ENCODE data around the gene VWC2.

Gene VWC2

DNA sequence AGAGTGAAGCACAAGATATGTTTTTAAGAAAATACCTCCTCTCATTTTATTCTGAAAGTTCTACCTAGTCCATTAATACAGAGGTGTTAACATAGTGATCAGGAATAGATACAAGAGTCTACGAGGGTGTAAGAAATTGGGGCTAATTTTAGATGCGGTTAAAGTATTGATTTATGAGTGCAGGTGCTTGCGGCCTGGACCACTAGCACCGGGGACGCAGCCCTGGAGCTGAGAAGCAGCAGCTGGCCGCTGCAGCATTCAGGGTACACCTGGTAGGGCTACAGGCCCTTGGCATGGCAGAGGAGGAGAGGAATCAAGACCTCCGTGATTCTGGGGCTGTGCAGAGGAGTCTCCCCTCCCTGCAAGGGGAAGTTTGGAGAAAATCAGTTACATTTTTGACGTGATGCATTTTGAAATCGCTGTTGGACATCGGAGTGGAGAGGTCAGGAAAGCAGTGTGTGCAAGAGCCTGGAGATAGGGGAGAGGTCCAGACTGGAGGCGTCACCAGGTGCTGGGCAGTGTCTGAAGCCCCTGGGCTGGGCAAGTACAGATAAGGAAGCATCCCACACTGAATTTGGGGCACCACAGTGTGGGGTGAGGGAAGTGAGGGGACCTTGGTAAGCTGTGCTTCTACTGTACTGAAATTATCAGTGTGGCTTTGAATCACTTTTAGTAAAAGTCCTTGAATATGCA is 112.3 kb downstream of the VWC2 start:
- TF ChIP-seq CTCF (conservative IDR thresholded peaks at IDR 0.05; ENCODE audit: low read length): no peak
- DNase-seq (ENCODE audit: low read depth): no peak

GRCh38 chr7:49892481-49892880 is 119.0 kb downstream of the VWC2 start:
- H3K4me3 ChIP-seq (ENCODE audit: low read length): no peak overlapping the region
- no peak for TF ChIP-seq CTCF (conservative IDR thresholded peaks at IDR 0.05; ENCODE audit: low read length)
- DNase-seq (ENCODE audit: low read depth): no peak

More for the DNA sequence above, 112.3 kb downstream of the VWC2 start:
- H3K4me3 ChIP-seq (ENCODE audit: low read length): no peak overlapping the region

- DNase-seq (ENCODE audit: low read depth): no peak
- no peak for TF ChIP-seq CTCF (conservative IDR thresholded peaks at IDR 0.05; ENCODE audit: low read length)
- H3K4me3 ChIP-seq (ENCODE audit: low read length): no peak overlapping the region
Observed at GRCh38 chr7:49893131-49893530, 119.7 kb downstream of the VWC2 start.

- no peak for TF ChIP-seq CTCF (conservative IDR thresholded peaks at IDR 0.05; ENCODE audit: low read length)
- no peak for DNase-seq (ENCODE audit: low read depth)
- H3K4me3 ChIP-seq (ENCODE audit: low read length): no peak overlapping the region
Observed at GRCh38 chr7:49894543-49894942, 121.1 kb downstream of the VWC2 start.

DNA sequence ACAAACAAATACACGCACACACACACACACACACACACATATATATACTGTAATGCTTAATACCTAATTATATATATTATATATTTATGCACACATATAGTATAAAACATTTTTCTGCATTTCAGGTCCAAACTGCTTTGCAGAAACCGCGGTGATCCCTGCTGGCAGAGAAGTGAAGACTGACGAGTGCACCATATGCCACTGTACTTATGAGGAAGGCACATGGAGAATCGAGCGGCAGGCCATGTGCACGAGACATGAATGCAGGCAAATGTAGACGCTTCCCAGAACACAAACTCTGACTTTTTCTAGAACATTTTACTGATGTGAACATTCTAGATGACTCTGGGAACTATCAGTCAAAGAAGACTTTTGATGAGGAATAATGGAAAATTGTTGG is 138.5 kb downstream of the VWC2 start:
- no peak for TF ChIP-seq CTCF (conservative IDR thresholded peaks at IDR 0.05; ENCODE audit: low read length)
- H3K4me3 ChIP-seq (ENCODE audit: low read length): no peak overlapping the region
- DNase-seq (ENCODE audit: low read depth): no peak

GRCh38 chr7:49926720-49927119 is 153.3 kb downstream of the VWC2 start:
- H3K4me3 ChIP-seq (ENCODE audit: low read length): no peak overlapping the region
- DNase-seq (ENCODE audit: low read depth): no peak
- no peak for TF ChIP-seq CTCF (conservative IDR thresholded peaks at IDR 0.05; ENCODE audit: low read length)

DNA sequence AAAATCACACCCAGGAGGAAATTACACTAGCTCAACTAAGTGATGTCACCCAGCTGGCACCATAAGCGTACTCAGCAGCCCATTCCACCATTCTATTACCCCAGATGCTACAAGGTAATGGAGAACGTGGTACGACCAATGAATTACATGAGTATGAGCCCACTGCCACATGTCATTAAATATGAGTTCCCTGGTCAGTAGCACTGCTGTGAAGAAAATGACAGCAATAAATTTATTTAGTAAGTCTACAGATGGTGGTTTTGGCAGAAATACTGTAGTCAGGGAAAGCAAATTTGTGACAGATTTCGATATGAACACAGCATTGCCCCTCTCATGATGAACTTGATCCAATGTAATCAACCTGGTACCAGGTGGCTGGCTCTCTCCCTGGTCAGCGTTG is 154.2 kb downstream of the VWC2 start:
- TF ChIP-seq CTCF (conservative IDR thresholded peaks at IDR 0.05; ENCODE audit: low read length): no peak
- no peak for DNase-seq (ENCODE audit: low read depth)
- no peak overlapping the region for H3K4me3 ChIP-seq (ENCODE audit: low read length)

Measured in AG10803 (cell line).